Measurements from ENCODE around the gene COQ3.

COQ3 gene, protein sequence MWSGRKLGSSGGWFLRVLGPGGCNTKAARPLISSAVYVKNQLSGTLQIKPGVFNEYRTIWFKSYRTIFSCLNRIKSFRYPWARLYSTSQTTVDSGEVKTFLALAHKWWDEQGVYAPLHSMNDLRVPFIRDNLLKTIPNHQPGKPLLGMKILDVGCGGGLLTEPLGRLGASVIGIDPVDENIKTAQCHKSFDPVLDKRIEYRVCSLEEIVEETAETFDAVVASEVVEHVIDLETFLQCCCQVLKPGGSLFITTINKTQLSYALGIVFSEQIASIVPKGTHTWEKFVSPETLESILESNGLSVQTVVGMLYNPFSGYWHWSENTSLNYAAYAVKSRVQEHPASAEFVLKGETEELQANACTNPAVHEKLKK

DNA sequence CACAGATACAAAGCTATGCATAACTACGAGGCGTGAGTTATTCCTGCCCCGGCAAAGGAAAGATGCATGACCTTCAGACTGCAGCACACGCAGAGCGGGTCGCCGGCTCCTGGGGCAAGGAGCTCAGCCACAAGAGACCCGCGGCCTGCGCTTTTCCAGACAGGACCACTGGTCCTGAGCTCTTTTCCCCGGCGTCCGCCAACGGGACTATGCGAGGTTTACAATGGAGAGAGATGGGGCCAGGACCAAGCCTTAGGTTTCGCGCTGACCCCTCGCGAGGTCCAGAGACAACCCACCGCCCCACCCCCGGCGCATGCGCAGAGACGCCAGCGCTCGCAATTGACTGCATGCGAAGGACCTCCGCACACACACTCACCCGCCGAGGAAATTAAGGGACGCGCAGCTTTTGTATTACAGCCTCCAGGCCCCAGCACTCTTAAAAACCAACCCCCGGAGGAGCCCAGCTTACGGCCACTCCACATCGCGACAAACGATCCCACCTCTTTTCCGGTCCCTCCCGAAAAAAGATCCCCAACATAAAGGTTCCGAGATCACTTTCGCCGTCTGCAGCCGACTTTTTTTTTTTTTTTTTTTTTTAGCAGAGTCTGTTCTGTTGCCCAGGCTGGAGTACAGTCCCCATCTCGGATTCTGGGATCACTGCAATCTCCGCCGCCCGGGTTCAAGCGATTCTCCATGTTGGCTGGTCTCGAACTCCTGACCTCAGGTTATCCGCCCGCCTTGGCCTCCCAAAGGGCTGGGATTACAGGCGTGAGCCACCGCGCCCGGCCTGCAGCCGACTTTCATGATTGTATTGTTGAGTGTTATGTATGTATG is at the start of gene COQ3:
Gene COQ3, minus strand, starts transcription at position 498 of the 834 bp plus-strand sequence. Its CDS starts 16 bp downstream, at position 482.
- peak; percentile 21 for DNase-seq (ENCODE audit: low read depth, low spot score)

DNA sequence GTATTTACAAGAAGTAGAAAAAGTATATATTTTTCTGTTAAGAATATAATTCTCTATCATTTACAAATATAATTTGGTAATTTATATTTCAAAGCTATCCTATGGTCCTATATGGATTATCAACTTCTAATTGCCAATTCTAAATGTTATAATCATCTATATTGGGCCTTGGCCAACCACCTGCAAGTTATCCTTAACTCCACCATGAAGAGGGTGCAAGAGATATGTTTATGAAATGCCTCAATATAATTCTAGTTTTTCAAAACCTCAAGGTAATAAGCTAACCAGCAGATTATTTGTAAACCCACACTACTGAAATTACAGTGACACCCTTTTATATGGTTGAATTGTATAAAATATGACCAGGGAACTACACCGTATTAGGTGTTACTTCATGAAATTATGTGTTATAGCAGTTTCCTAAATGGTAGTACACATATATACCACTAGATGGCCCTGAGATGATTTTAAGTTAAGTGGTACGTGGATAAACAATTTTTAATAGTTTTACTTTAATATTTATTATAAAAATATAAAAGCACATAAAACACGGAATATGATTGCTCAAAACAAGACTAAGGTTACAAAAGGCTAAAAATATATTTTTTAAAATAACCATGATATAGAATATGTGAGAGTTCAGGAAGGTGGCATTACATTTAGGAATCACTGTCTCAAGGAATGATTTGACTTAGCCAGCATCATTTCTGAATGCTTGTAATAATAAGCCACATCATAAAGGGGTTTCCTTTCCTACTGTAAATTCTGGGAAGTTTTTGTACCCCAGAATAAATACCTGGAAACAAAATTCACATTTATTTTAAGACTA is 40.9 kb upstream of the COQ3 start:
- DNase-seq (ENCODE audit: low read depth, low spot score) = no peak

DNA sequence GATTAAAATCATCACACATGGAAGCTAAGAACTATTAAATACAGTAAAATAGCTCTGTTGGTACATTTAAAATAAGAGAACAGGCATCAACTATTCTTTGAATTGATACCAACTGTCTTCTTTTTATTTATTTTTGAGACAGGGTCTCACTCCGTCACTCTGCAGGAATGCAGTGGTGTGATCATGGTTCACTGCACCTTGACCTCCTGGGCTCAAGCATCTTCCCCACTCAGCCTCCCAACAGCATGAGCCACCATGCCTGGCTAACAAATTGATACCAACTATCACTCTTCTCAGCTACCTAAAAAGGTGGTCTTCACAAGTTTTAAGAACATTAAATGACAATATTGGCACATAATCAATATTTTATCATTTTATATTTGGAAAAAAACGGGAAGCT is 38.9 kb upstream of the COQ3 start:
- DNase-seq (ENCODE audit: low read depth, low spot score) = no peak

DNA sequence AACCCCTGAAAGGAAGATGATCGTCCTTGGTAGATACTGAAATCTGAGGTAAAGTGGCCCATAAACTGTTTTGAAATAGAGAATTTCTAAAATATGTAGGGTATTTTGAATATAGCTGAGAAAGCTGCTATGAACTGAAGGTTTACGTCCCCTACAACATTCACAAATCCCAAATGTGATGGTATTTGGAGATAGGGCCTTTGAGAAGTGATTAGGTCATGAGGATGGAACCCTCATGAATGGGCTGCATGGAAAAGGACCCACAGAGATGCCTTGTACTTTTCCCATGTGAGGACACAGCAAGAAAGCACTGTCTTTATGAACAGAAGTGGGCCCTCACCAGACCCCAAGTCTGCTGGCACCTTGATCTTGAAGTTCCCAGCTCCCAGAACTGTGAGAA is 37.9 kb upstream of the COQ3 start:
- DNase-seq (ENCODE audit: low read depth, low spot score) = no peak

DNA sequence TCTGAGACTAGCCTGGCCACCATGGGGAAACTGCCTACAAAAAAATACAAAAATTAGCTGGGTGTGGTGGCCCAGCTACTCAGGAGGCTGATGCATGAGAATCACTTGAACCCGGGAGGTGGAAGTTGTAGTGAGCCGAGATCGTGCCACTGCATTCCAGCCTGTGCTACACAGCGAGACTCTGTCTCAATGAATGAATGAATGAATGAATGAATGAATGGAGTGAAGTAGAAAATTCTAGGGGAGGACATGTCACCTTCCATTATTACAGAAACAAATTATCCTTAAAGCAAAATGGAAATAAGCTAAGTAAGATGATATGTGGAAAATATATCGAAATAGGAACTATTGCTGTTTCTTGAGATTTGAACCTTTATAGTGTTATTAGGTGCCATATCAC is 34.0 kb upstream of the COQ3 start:
- DNase-seq (ENCODE audit: low read depth, low spot score) = no peak

DNA sequence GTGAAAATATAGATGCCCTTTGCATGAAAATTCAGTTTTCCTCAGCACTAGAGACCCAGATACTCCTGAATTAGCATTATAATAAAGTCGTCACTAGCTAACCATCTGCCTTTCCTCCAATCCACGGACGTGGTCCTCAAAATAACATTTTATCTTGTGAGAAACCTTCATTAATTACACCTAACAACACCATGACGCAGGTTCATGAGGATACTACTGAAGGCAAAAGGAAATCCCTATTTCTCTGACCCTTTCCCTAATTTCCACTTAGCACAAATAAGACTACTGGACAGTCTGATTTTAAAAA is 32.4 kb upstream of the COQ3 start:
- DNase-seq (ENCODE audit: low read depth, low spot score) = no peak

DNA sequence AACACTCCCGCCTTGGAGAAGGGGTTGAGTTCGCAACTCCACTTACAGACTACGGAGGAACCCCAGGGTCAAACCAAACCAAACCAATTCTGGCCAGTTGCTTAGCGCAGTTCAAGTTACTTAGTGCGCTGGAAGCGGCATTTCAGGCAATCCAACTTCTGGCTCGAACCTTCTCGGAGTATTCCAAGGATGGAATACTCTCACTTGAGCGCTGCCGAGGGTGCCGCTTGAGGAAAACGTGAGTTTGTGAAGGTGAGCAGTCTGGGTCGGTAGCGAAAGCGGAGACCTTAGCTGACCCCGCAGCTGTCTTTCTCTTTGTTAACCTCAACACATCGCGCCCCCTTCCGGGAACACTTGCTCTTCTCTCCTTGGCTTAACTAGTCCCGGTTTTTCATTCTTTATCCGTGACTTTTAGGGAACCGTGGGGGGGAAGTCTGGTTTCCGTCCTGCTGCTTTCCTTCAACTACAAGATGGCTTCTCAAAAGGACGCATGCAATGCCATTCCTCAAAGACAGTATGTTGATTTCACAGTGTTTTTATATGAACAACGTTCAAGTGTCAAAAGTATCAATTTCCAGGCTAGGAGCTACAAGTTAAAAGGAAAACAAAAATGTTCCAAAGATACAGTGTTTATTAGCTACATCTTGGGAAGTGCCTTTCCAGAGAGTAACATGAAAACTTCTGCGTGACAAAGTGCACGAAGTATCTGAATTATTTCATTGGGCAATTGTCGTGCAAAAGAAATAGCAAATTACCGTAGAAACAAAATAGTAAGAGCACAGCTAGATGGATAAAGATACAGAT is 31.9 kb upstream of the COQ3 start:
- peak; percentile 41 for DNase-seq (ENCODE audit: low read depth, low spot score)

DNA sequence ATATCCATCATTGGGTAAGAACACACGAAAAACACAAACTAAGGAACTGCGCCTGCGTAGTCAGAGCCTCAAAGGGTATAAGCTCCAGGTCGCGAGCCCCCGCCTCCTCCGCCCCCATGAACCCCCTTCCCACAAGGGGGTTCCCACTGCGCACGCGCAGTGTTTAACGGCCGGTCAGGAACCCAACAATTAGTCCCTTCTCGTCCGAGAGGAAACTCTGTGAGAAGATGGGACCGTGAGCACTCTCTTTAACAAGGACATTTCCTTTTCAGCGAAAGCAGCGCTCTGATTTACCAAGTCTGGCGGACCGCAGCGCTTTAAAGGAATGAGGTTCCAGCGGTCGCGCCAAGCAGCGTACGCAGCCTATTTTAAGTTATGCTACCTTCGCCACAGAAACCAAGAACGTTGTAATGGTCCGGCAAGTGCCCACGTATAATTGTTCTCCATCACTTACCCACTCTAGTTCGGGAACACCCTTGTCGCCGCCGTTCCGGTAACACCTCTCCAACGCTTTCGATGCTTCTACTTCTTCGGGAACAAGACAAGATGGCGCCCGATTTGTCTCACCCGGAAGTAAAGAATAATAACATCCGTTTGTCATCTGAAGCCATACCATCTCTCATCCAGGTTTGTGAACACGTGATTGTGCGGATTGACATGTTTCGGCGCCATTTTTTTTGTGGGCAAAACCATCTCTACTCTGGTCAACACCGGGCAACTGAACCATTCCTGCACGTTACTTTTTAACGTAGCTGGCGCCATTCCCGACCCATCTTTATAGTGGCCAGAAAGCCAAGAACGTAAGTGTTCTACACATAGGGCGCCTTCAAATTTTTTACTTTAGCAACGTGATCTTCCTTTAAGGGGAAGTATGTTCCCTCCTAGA is 31.0 kb upstream of the COQ3 start, which contains the start of gene PNISR:
Gene PNISR, minus strand, starts transcription at position 548 of the 886 bp plus-strand sequence. CDS start 10,649 bp downstream, outside the sequence.
- peak; percentile 81 for DNase-seq (ENCODE audit: low read depth, low spot score)

DNA sequence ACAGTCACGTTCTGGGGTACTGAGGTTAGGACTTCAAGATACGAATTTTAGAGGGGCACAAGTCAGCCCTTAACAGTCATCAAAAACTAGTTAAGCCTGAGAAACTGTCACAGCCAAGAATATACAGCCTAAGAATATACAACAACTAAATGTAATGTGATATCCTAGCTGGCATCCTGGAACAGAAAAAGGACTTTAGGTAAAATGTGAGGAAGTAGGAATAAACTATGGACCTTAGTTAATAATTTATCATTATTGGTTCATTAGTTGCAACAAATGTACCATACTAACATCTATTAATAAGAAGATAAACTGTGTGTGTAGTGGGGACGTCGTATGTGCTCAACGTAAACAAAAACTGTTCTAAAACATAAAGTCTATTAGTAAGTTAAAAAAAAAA is 30.0 kb upstream of the COQ3 start:
- no peak for DNase-seq (ENCODE audit: low read depth, low spot score)

DNA sequence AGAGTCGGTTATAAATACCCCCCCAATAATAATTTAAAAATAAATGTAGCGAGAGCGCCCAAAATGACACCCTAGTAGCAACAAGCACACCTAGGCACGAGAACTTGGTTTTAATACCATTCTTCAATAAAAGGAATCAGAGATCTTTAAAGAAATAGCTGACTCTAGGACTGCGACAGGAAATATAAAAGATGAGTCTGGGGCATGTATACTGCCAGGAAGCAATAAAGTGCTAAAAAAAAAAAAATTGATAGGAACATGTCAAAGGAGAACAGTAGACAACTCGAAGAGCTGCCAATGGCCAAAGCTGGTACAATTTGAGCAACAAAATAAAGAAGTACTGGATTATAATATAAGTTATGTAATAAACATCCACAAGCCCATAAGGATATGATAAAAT is 28.9 kb upstream of the COQ3 start:
- DNase-seq (ENCODE audit: low read depth, low spot score) = no peak

DNA sequence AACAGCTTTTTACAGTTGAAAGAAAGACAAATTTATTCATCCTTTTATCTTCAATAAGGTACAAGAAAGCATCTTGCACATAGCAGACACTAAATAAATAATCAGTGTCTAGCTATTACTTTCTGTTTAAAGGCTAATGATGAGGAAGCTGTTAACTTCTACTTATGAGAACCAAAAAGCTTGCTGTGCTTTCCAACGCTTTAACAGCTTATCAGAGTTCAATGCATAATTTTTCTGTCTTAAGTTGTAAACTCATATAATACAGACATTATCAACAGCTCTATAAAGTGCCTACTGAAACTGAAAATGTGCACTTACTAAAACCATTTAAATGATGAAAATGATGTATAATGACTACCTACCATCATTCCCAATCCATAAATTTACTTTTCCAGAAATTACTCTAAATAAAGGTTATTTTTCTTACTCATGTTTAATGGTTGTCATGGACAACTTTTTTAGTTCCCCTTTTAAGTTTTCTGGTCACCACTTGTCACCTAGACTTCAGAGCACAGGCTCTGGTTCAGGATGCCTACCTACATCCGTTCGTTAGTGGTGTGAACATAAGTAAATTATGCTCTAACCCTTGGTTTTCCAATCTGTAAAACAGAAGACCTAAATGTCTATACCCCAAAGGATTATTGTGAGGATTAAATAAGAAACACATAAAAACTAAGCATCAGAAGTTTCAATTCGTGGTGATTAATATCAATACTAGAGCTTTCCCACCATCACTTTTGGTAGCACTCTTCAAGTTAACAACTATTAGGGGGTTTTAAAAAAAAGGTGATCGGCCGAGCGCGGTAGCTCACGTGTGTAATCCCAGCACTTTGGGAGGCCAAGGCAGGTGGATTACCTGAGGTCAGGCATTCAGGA is 23.1 kb upstream of the COQ3 start:
- no peak for DNase-seq (ENCODE audit: low read depth, low spot score)

DNA sequence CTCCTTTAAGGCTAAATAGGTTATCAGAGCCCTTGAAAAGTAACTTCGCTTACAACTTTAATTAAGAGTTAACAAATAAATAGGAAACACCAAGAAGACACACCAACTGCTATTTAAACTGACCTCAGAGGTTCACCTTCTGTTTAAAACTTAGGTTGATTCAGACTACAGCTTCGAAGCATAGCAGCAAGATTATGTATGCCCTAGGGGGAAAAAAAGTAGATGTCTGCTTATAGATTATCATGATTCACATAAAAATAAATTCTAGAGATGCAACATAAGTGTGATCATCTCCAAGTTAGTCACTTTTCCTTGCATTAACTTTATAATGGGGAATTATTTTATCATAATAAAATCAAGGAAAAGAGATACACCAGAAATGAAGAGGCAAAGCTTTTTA is 22.2 kb upstream of the COQ3 start:
- no peak for DNase-seq (ENCODE audit: low read depth, low spot score)

DNA sequence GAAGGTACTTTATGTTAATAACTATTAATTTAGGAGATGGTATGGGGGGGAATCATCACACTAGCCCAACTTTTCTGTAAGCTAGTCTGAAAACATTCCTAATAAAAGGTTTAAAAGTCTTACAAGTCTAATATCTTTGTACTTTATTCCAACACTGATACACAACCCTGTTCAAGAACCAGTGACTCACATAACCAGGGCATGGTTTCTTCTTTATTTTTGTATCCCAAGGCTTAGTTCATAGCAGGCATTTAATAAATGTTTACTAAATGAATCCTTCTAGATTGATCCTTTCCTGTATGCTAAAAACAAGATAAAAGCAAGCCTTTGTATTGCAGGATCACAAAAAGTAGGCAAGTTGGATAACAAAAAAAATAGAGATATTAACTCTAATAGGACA is 21.5 kb upstream of the COQ3 start:
- DNase-seq (ENCODE audit: low read depth, low spot score) = no peak

DNA sequence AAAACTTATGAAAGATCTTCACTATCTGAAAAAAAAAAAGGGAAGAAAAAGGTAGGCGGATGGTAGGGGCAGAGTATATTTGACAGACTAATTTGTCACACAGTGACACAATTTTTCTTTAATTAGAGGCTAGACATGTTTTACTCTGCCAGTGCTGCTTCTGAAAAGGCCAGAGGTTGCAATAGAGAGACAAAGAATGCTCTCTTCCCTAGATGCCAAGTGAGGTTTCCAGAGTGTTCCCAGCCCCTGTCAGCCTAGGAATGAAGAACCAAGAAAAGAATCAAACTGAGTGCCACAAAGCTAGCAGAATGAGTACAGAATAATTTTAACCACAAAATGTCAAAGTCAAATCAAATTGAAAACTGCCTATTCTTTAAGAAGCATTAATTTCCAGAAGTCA is 18.1 kb upstream of the COQ3 start:
- no peak for DNase-seq (ENCODE audit: low read depth, low spot score)

DNA sequence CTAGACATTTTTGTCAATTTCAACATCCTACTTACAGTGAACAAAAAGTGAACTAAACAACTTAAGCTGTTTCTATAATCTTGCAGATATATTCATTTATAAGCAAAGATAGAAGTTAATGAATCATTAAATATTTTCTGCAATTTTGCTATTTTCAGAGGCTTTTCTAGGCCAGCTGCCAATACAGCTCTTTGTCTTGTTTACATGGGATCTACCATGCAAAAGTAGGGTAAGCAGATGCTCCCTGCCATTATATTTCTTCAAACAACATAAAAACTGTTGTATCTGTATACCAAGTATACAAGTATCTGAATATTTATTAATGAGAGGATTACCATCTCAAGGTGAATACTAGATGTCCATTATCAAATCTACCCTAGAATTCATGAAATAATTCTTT is 15.7 kb upstream of the COQ3 start:
- no peak for DNase-seq (ENCODE audit: low read depth, low spot score)

DNA sequence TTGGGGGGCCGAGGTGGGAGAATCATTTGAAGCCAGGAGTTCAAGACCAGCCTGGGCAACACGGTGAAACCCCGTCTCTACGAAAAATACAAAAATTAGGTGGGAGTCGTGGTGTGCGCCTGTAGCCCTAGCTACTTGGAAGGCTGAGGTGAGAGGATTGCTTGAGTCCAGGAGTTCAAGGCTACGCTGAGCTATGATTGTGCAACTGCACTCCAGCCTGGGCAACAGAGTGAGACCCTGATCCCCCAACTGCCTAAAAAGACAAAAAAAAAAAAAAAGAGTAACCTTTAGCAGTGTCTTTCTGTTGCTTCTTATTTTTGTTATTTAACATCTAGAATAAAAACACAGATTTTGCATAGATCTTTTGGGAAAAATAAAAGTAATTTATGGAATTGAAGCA is 13.1 kb upstream of the COQ3 start:
- DNase-seq (ENCODE audit: low read depth, low spot score) = no peak

DNA sequence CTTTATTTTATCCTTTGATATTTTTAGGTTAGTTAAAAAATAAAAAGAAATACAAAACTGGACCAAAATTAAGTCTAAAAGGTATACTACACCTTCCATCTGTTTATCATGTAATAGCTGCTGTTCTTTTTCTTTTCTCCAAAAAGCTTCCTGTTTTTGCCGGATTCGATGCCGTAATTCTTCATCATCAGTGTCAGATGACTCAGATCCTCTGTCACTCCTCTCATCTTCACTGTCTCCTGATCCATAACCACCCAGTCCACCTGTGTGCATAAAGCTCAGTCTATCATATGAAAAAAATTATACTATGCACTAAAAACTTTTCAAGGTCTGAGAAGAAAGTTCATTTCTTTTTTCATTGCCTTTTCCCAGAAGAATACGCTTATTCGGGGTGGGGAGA is 8.5 kb upstream of the COQ3 start:
- DNase-seq (ENCODE audit: low read depth, low spot score) = no peak

DNA sequence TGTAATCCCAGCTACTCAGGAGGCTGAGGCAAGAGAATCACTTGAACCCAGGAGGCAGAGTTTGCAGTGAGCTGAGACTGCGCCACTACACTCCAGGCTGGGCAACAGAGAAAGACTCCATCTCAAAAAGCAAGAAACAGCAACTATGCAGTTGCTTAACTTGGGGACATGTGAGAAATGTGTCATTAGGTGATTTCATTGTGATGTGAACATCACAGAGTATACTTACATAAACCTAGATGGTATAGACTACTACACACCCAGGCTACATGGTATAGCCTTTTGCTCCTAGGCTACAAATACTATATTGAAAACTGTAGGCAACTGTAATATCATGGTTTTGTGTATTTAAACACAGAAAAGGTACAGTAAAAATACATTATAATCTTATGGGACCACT is 3.3 kb upstream of the COQ3 start:
- DNase-seq (ENCODE audit: low read depth, low spot score) = no peak

DNA sequence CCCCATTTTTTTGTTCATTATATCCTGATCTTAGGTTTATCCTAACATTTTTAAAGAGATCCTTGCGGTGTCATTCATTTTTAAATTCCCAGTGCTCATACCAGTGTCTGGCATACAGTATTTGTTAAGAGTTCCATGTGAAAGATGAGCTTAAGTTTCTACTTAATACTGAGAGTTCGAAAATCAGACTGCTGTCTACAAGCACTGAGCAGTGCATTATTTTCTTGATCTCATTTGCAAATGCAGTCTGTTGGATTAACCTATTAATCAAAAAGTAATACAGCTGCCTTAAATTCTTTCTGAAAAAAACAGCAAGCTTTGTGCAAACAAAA is 663 bp downstream of the COQ3 start:
- DNase-seq (ENCODE audit: low read depth, low spot score) = no peak

DNA sequence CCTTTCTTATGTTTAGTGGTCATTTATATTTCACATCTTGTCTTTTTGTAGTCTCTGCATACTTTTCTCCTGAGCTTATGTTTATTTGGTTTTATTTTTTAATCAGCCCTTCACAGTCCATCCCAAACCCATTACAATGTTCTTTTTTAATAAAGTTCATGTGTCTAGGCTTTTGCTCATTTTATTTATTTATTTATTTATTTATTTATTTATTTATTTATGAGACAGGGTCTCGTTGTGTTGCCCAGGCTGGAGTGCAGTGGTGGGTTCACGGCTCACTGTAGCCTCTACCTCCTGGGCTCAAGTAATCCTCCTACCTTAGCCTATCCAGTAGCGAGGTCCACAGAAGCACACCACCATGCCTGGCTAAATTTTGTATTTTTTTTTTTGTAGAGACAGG is 3.1 kb downstream of the COQ3 start:
- DNase-seq (ENCODE audit: low read depth, low spot score) = no peak

All from activated CD4-positive, CD25-positive, alpha-beta regulatory T cell treated with anti-CD3 and anti-CD28 coated beads, Interleukin-2, amount 50 U/mL, for 16 hours (primary cell).